Measurements from ENCODE around the gene FBH1.
"Not testable (repeated sequence)": the region's sequence is repeated elsewhere in the genome, so short reads cannot be mapped to it uniquely, and the experiment has no call there.

The FBH1 gene

DNA sequence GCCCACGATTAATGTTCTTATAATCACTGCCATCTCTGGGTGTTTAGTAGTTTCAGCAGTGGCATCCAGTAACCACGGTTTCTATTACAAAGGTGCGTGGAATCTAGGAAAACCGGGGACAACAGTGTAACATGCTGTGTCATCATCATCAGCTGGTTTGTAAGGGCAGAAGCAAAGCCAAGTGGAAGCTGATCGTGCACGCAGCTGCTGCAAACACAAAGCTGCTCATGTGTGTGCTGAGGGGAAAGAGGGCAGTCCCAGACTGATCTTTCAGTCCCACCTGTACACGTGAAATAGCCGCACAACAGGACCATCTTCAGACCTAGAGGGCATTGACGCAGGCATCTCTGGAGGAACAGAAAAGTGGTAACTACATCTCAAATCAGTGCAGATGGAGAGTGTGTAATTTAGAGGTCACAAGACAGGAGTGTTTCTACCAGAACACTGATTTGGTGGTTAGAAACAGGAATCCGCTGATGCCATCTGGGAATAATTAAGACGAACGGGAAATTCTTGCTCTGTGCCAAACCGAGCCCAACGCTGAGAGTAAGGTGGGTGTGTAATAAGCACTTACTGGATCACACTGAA, 13.8 kb upstream of the FBH1 start:
- DNase-seq (ENCODE audit: low read depth in 2 of 2), result no peak

DNA sequence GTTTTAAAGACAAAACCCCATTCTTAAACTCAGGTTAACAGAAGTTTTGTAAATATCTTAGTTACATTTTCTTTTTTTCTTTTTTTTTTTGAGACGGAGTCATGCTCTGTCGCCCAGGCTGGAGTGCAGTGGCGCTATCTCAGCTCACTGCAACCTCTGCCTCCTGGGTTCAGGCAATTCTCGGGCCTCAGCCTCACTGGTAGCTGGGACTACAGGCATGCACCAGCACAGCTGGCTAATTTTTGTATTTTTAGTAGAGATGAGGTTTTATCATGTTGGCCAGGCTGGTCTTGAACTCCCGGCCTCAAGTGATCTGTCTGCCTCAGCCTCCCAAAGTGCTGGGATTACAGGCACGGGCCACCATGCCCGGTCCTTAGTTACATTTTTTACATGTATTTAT, 13.0 kb upstream of the FBH1 start:
- not testable (repeated sequence) for DNase-seq (ENCODE audit: low read depth in 2 of 2)

DNA sequence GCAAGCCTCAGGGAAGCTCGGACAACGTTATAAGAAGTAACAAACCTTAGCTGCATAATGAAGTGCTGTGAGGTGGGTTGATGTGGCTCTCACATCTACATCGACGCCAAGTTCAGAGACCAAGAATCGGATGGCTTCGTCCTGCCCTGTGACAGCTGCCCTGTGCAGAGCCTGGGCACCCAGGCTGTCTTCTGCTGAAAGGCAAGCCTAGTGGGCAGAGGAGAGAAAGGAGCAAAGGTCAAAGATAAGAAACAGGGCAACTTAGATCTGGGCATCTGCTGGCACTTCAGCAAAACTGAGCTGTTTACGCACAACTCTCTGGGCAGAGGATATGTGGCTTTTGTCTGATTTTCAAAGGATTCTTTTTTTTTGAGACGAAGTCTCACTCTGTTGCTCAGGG, 7.1 kb upstream of the FBH1 start:
- no peak for DNase-seq (ENCODE audit: low read depth in 2 of 2)

DNA sequence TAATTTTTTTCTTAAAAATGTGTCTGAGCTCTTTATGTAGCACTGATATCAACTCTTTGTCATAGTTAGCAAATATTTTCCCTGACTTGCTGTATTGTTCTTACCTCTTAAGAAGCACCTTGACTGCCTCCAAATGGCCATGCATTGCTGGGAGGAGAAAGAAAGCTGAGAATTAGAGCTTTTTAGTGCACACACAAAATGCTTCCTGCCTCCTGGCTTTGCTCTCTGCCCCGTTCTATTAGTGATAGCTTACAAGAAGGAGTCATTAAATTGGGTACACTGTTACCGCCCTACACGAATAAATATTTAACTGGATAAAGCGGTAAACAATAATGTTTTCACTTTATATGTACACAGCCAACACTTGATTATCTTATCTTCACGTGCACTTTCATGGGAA, 4.4 kb upstream of the FBH1 start:
- DNase-seq (ENCODE audit: low read depth in 2 of 2), result no peak

DNA sequence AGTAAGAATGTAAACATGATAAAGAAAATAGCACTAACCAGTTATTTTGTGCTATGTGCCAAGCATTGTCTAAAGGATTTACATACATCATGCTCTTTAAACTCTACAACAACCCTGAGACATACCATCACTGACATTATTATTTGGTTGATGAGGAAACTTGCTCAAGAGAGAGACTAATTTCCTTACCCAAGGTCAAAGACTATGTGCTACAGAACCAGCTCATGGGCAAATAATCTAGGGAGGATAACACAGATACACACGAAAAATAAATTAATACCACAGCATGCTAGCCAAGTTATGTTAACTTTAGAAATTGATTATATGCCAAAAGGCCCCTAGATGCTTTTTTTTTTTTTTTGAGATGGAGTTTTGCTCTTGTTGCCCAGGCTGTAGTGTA, 3.0 kb upstream of the FBH1 start:
- no peak for DNase-seq (ENCODE audit: low read depth in 2 of 2)

DNA sequence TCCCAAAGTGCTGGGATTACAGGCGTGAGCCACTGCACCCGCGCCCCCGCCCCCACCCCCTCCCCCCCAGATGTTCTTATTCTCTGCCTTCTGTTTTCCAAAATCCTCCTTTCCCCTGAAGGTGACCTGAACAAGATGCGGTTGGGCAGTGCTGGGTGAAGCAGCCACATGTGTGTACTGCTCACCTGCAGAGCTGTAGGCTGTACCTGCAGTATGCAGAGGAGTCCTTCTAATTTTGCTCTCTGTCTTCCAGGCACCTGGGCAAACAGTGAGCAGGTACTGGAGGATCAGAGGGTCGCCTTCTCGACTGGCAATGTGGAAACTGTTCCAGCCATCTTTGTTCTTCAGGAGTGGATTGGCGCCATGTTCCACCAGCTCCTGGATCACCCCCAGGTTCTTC, 2.4 kb upstream of the FBH1 start:
- no peak for DNase-seq (ENCODE audit: low read depth in 2 of 2)

DNA sequence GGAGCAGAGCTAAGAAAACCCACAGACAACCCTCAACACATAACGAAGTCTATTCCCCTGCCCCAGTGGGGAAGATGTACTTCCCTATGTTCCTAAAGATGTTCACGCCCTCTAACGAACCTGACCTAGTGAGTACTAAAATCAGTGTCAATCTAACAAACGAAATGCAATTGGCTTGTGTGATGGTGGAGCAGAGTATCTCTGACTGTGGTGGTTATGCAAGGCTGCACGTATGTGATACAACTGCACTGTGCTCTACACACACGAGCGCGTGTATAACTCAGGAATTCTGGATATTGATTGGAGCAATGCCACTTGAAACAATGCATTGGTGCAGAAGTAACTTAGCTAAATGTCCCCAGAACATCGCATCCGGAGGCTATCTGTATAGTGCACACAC, 1.7 kb upstream of the FBH1 start:
- no peak for DNase-seq (ENCODE audit: low read depth in 2 of 2)

DNA sequence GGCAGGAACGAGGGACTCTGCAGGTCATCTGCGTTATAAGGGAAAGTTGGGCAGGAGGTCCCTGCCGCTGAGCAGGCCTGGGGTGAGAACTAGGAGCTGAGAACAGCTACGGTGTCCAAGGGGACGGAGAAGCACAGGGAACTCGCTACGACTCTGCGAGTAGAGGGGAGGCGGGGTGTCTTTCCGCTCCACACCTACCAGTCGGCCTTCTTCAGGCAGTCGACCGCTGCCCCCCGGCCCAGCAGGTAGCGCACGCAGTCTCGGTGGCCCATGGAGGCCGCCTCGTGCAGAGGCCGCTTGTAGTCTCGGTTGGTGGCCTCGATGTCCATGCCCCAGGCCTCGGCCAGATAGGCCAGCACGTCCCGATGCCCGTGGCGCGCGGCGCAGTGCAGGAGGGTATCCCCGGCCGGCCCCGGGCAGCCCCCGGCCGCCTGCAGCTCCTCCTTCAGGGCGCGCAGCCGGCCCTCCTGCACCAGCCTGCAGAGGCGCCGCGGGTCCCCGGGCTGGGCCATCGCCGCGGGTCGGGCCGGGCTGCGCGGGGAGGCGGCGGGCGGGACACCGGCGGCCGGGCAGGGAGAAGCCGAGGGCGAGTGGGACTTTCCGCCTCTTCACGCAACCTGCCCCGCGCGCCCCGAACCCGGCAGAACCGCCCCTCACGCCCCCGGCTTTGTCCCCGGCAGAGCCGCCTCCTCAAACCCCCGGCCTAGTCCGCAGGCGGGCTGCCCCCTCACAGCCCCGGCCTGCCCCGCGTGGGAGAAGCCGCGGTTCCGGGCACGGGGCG, 1.0 kb upstream of the FBH1 start:
- DNase-seq (ENCODE audit: low read depth in 2 of 2), result peak; percentile 13 to 31

DNA sequence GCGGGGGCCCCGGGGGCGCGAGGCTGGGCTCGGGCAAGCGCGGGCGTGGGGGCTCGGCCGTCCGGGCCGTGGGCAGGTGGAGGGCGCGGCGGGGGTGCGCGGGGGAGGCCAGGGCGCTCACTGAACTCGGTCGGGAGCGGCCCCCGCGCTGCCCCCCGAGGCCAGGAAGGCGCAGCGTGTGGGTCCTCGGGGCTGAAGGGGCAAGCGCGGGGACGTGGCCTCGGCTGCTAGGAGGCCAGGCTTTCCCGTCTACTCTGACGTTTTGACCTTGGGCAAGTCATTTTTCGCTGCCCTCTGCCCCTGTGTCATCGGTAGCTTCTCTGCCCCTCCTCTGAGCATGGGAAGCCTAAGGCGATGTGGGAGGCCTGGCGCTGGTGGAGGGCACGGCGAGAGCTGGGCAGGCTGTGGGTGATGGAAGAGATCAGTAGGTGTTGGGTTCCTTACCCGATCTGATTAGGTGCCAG, 441 bp downstream of the FBH1 start:
- peak; percentile 9 to 14 for DNase-seq (ENCODE audit: low read depth in 2 of 2)

DNA sequence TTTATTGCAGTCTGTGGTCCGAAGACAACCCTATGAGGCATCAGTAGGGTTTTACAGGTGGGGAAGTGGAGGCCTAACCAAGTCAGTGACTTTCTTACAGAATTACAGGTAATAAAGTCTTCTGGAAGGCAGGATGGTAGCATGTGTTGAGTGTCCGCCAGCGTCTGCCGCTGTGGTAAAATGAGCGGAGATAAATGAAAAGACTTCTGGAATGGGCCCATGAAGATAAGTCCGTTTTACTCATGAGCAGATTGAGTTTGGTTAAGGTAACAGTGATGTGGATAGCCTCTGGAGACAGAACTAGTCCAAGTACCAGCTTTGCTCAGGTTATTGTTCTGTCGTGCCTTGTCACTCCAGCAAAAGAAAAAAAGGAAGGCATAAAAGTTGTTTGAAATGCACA, 966 bp downstream of the FBH1 start:
- DNase-seq (ENCODE audit: low read depth in 2 of 2), result no peak

DNA sequence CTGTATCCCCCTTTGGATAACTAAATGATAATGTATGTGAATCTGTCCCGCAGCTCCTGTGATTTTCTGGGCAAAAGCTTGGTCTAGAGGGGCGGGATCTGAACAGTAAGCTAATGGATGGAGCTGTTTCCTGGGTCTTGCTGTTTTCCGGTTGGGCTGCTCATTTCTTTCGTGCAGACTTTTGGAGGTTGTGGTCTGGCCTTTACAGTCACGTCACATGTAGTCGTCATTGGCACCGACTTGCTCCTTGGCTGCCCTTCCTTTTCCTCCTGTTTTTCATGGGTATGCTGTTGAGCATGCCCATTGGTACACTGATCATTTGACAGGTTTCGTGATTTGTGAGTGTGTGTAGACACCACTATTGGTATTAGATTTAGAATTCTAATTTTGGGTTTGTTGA, 2.0 kb downstream of the FBH1 start:
- no peak for DNase-seq (ENCODE audit: low read depth in 2 of 2)

DNA sequence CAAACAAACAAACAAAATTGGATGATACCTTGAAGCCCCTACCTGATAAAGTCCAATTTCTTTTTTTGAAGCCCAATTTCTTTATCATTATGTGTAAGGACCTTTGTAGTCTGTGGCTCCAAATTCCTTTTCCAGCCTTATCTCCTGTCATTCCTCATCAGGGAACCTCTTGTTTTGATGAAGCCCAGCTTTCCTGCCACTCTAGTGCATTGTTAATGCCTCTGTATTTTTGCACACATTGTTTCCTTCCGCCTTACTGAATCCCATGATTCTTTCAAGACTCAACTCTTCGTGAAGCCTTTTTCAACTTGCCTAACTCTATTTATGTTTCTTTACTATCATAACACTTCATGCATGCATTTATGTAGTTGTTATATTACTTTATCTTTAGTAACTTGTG, 3.3 kb downstream of the FBH1 start:
- no peak for DNase-seq (ENCODE audit: low read depth in 2 of 2)

DNA sequence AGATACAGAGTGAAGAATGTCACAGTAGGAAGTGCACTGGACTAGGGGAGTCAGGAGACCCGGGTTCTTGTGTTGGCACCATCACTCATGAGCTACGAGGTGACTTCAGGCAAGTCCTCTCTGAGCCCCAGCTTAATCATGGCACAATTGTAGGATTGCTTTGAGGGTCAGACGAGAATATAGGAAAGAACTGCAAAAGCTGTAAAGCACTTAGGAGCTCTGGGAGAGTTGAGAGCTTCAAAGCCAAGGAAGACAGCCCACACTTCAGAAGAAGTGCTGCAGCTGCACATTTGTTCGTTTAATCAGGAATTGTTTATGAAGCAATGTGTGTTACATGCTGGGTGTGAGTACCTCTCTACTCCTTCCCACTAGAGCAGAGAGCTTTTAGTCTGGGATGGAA, 4.4 kb downstream of the FBH1 start:
- no peak for DNase-seq (ENCODE audit: low read depth in 2 of 2)

DNA sequence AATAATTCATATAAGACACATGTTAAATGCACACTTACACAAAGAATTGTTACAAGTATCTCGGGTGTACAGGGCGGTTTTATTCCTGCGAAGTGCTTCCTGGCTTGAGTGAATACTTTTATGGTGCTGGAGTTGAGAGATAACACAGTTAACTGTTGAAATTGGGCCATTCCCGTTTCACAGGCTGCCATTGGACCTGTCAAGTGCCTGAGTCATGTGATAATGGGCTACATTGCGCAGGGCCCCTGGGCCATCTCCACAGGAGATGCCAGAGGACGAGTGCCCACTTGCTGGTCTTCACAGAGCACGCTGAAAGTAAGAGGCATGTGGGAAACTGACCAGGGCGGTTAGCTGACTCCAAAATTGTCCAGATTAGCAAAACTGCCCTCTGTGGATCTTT, 4.8 kb downstream of the FBH1 start:
- no peak for DNase-seq (ENCODE audit: low read depth in 2 of 2)

DNA sequence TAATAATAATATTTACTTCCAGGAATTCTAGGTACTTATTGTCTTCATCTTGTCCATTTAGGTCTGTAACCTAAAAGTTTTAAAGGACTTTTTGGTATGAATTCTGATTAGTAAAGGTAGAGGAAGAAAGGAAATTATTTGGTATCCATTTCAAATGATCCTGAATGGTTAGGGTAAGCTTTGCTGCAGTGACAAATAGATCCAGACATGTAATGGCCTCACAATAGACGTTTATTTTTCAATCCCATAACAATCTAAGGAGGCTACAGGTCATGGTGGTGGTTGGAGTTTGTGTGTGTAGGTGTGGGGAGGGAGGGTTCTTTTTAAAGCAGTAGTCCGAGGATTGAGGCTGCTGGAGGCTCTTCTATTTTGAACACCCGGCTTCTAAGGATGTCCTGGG, 5.3 kb downstream of the FBH1 start:
- DNase-seq (ENCODE audit: low read depth in 2 of 2), result no peak

DNA sequence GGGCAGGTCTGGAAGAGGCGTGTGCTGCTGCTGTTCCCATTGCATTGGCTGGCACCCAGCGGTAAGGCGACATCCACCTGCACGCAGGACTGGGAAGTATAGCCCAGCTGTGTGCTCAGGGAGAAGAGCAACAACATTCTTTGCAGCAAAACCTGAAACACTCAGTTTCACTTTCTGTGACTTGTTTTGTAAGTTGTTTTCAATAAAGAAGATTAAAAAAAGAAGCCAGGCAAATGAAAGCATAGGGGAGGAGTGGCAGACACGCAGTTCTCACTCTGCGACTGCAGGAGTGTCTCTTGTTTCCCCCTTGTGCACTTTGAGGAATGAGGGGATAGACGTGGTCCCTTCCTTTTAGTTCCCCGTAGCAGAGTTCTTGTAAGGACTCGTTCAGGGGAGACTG, 5.8 kb downstream of the FBH1 start:
- DNase-seq (ENCODE audit: low read depth in 2 of 2), result no peak

DNA sequence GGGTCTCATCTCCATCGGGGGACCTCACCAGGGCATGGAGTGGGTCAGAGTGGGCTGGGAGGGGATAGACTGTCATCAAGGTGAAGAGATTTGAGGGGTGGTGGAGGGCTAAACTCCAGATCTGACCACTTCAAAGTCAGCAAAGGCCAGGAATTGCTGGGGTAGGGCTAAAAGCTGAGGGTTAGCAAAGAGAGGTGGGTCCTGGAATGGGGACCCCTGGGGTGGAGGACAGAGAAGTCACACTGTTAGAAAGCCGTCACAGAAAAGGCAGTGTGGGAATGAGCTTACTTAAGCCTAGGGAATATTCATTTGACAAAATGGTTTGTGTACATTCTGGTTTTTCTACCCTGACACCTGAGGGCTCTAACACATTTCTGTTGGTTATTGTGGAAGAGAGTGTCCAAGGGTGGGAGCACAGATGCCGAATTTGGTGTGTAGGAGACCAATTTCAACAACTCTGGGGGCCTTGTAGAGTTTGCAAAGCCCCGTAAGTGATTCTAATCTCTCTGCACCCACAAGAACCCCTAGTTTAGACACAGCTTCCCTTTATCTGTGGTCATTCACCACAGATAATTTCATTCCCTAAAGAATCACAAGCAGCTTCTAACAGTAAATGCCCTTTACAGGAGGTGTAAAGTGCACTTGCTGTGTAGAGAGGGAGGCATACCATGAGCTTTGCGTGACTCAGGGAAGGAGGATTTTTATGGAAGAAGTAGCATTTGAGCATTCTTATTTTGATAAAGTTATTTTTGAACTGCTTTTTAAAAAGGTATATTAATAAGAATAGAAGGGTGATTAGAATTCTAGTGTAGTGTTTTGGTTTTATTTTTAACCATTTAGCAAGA, 6.4 kb downstream of the FBH1 start:
- no peak for DNase-seq (ENCODE audit: low read depth in 2 of 2)

DNA sequence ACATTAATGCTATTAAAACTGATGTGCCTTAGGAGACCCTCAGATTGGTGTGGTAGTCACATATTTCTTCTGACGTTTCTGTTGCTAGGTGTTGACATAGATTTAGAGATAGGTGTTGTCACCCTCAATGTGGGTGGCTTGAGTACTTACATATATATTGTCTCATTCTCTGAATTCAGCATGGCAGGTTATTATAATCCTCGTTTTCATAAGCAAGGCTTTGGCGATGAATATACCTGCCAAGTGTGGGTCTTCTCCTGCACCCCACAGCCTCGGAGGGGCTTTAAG, 7.0 kb downstream of the FBH1 start:
- DNase-seq (ENCODE audit: low read depth in 2 of 2), result no peak

DNA sequence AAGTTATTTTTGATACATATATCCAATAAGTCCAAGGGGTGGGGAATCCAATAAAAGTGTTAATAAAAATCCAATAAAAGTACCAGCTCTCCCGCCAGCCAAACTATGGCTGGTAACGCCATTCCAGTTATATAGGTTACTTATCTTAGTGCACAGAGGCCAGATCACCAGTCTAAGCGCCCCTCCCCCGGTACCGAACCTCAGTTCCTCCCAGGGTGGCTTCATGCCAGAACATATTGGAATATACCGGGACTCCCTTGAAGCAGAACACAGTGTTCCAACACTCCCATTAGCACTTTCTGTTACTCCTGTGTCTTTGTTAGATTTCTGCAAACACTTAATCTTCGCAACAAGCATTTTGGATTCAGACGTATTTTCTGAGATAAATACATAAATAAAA, 7.5 kb downstream of the FBH1 start:
- no peak for DNase-seq (ENCODE audit: low read depth in 2 of 2)

DNA sequence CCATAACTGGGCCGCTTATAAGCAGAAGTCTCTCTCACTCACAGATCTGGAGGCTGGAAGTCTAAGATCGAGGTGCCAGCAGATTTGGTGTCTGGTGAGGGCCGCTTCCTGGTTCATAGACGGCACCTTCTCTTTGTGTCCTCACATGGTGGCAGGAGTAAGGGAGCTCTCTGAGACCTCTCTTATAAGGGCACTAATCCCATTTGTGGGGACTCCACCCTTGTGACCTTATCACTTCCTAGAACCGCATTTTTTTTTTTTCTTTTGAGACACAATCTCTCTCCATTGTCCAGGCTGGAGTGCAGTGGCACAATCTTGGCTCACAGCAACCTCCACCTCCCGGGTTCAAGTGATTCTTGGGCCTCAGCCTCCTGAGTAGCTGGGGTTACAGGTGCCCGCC, 8.1 kb downstream of the FBH1 start:
- DNase-seq (ENCODE audit: low read depth in 2 of 2), result no peak

DNA sequence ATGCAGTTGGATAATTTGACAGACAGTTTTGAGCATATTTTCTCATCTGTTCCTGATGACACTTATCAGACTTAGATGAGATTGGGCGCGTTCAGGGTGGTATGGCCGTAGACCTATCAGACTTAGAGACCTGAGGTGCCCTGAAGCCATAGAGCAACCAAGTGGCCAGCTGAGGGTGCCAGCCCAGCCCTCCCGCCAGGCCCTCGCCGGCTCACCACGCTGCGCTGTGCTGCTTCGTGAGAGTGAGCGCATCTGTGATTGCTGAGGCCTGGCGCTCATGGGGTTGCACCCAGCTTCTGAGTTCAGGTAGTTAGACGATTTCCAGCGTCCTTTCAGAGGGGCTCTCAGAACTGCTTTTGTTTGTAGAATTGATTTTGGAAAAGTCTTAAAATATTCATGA, 10.2 kb downstream of the FBH1 start:
- DNase-seq (ENCODE audit: low read depth in 2 of 2), result no peak

DNA sequence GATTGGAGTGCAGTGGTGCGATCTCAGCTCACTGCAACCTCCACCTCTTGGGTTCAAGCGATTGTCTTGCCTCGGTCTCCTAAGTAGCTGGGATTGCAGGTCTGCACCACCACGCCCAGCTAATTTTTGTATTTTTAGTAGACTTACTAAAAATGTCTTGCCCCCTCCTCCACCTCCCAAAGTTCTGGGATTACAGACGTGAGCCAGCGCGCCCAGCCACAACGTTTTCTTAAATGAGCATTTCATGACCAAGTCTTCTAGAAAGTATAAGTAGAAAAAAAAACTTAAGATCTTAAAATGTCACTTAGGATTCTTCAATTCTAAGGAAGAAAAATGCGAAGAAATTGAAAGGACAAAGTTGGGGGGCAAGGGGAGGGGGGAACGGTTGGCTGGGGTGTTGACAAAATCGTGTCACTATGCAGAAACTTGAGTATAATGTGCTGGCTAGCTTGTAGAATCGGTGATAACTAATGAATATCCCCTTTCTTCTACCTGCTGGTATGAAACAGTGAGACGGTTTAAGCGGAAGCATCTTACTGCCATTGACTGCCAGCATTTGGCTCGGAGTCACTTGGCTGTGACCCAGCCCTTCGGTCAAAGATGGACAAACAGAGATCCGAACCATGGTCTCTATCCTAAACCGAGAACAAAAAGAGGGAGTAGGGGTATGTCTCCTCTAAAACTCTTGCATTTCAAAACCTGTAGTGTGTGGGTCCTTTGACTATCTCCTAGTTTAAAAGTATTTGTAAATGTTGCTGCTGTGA, 12.7 kb downstream of the FBH1 start:
- no peak for DNase-seq (ENCODE audit: low read depth in 2 of 2)

All from activated CD4-positive, alpha-beta T cell treated with anti-CD3 and anti-CD28 coated beads for 24 hours (primary cell).